SU-DHL-6 (cell line): Measurements from ENCODE around the gene NASP.

Source experiments
- EZH2phosphoT487 ChIP-seq: fragments of 200-600 bp; sonication (generic), shearing (Covaris generic); conservative IDR thresholded peaks from 2 replicates; pipeline ENCODE4 v1.6.1; 2018; ENCODE audit warnings: mild to moderate bottlenecking, antibody characterized with exemption, low read length, moderate library complexity, mixed read lengths
- TF ChIP-seq, protein P1 (sequence below): fragments of 200-600 bp; sonication (generic); IDR thresholded peaks from one replicate; pipeline ENCODE4 v1.5.1; 2017; ENCODE audit warnings: antibody characterized with exemption, mild to moderate bottlenecking, low read length, moderate library complexity; ENCODE audit not compliant: insufficient read depth, poor library complexity, severe bottlenecking

DNA sequence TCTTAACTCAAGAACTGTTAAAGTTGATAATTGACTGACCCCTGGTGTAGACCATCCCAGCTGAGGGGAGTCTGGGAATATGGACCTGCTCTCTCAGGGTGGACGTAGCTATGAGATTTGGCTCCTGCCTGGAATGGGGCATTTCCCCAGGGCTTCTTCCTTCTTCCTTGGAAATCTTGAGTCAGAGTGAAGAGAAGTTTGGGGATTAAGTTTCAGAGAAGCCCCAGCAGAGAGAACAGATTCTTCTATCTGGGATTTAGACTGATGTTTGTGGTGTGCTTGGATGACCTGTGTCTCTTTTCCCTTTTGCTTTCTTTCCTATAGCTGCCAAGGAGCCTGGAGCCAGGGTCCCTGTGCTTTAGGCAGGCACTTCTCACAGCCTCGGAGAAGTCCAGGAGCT is 20.0 kb upstream of the NASP start:
- TF ChIP-seq, protein P1, sequence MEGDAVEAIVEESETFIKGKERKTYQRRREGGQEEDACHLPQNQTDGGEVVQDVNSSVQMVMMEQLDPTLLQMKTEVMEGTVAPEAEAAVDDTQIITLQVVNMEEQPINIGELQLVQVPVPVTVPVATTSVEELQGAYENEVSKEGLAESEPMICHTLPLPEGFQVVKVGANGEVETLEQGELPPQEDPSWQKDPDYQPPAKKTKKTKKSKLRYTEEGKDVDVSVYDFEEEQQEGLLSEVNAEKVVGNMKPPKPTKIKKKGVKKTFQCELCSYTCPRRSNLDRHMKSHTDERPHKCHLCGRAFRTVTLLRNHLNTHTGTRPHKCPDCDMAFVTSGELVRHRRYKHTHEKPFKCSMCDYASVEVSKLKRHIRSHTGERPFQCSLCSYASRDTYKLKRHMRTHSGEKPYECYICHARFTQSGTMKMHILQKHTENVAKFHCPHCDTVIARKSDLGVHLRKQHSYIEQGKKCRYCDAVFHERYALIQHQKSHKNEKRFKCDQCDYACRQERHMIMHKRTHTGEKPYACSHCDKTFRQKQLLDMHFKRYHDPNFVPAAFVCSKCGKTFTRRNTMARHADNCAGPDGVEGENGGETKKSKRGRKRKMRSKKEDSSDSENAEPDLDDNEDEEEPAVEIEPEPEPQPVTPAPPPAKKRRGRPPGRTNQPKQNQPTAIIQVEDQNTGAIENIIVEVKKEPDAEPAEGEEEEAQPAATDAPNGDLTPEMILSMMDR: no peak
- no peak for TF ChIP-seq EZH2phosphoT487
